GOT3 (cell line): ENCODE data around the gene UBE3A.
"Not testable (repeated sequence)": the region's sequence is repeated elsewhere in the genome, so short reads cannot be mapped to it uniquely, and the experiment has no call there.

Experiments
- DNase-seq: peaks from one replicate; lab custom pipeline; 2025; ENCODE audit warnings: mixed read lengths; lab: John Stamatoyannopoulos, UW

UBE3A gene

DNA sequence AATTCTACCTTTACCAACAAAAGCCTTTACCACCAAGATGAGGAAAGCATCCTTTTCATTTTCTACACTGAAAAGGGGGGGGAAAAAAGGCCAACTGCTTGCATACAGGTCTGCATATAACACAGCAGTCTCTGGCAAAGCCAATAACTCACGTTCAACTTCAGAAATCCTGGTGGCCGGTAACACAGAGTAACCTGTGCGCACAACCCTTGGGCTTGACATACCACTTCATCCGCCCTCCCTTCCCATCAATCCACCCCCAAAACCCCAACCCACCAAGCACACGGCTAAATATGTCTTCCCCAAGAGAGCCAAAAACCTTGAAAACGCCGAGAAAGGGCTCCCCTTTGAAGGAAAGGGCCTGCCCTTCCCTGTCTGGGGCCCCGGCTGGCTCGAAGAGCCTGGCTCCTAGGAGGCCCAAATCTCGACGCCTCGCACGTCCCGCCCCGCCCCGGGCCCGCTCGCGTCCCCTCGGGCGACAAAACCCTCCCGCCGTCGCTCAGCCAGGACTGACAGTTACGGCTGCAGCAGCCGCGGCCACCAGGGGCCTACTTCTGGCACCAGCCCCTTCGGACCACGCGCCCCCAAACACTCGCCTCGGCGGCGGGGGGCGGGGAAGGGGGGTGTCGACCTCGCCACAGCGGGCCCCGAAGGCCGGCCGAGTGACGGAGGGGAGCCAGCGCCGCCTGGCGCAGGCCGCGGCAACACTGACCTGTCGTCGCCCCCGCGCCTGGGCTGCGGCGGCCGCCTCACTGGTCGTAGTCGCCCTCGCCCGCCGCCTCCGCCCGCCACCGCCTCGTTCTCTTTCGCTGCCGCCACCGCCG, 835 bp downstream of the UBE3A start:
- no peak for DNase-seq

DNA sequence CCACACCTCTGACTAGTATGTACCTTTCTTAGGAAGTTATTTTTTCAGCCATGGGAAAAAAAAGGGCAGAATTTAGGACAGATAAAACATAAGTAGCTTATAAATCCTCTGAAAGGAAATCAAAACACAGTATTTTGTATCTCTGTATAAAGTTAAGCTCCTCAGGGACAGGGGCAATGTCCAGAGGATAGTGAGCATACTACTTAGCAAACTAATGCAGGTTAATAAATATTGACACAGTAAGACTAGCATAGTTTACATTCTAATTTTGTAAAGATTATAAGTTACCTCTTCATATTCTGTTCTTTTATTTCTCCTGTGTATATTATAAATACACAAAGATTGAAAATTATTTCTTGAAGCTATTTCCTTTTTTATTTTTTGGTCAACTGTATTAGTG, 2.1 kb downstream of the UBE3A start:
- no peak for DNase-seq

DNA sequence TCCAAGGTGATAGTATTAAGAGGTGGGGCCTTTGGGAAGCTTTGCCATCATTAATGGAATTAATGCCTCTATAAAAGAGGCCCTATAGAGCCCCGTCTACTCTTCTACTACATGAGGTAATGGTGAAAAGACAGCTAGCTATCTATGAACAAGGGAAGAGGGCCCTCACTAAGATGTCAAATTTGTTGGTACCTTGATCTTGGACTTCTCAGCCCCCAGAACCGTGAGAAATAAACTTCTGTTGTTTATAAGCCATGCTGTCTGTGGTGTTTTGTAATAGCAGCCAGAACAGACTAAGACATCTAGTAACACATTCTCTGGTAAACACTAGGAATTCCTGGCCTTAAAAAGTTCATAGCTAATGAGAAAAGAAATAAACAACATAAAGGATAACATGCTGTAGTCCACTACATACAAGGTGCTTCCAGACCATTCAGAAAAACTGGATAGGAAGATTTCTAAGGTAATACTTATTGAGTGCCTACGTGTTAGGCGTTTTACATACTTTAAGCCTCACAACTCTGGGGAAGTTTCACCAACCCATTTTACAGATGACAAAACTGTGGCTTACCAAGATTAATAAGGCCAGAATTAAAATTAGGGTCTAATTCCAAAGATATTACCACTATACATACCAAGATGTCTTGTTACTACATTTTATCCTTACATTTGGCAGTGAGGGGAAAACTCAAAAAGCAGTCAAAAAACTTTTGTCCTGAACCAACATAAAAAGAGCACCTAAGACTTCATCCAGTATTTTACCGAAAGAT, 3.2 kb downstream of the UBE3A start:
- no peak for DNase-seq

DNA sequence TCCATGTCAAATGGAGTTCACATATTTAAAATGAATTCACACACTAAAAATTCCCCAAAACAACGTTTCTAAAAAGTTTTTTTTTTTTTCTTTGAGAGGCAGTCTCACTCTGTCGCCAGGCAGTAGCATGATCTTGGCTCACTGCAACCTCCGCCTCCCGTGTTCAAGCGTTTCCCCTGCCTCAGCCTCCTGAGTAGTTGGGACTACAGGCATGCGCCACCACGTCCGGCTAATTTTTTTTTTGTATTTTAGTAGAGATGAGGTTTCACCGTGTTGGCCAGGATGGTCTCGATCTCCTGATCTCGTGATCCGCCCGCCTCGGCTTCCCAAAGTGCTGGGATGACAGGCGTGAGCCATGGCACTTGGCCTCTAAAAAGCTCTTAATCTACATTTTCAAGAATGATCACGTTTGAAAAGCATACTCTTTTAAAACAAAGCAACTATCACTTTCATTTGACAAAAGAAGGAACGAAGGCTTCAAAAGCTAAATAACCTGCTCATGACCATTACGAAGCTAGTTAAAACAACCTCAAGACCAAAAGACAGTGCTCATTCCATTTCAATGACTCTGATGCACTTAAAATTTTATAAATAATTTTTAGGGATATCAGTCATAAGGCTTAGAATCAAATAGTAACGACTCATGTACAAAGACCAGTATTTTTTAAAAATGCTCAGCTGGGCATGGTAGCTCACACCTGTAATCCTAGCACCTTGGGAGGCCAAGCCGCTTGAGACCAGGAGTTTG, 5.5 kb downstream of the UBE3A start:
- no peak for DNase-seq

DNA sequence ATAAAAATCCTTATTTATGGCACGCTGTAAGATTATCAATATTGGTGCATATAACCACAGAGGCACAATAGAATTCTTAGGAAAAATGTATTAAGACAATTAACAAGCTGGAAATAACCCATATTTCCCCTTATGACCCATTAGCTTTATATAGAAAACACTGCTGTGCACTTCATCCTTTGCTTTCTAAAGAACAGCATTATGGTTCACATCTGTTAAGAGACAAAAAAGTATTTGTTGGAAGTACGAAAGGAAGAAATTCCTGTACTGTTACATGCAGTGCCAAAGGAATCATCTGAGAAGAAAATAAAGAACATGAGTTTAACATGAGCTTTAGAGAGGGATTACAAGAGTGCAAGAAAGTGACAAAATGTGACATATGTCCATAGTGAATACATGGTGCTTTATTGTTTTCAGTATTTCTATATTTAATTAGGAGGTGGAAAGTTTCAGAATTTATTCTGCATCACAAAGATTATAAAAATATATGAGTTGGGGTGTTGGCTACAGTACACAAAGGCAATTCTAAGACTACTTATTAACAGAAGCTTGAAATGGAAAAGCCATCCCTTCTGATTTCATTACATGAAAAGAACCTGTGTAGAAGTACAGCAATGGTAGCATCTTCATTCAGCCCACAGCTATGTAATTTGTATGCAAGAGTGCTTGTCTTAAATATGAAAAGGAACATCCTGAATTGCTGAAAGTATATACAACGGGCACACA, 6.8 kb downstream of the UBE3A start:
- no peak for DNase-seq

DNA sequence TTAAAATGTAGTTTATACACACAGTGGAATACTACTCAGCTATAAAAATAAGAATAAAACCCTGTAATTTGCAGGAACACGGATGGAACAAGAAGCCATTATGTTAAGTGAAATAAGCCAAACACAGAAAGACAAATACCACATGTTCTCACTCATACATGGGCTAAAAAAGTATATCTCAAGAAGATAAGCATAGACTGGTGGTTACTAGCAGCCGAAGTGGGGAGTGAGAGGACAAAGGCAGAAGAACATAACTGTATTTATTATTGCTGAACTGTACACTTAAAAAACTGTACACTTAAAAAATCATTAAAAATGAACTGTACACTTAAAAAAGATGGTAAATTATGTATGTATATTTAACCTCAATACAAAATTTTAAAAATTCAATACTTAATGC, 11.0 kb downstream of the UBE3A start:
- no peak for DNase-seq

DNA sequence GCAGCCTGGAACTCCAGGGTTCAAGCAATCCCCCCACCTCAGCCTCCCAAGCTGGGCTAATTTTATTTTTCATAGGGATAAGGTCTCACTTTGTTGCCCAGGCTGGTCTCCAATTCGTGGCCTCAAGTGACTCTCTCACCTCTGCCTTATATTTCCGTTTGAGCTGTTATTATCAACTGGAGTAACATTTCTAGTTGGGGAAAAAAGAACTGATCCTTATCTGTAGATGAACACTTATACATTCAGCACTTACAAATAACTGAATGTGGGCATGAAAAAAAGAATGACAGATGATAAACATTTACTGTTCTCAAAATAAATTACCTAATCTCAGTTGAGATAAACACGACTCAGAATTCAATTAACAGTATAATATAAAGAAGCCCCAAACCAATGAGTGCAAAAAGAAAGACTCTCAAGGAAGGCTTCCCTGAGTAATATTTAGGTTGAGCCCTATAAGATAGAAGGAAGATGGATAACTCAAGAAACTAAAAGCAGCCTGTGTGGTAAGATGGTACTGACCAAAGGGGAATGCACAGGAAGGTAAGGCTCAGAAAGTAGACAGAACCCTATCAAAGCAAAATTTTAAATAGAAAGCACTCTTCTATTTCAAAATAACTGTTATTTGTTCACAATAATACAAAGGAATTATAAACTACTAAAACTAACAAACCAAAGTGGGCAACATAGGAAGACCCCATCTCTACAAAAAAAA, 11.8 kb downstream of the UBE3A start:
- no peak for DNase-seq

DNA sequence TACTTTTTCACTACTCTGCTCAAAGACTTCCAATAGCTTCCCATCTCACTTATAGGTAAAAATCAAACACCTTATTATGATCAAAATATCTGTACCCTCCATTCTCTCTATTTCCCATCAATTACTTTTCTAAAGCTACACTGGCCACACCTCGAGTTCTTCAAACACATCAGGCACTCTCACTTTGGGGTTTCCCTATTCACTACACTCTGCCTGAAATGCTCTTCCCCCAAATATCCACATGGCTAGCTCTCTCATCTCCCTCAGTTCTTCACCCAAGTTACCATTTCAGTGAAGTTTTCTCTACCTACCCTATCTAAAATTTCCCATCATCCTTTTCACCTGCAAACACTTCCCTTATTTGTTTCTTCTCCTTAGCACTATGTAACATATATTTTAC, 14.8 kb downstream of the UBE3A start:
- DNase-seq = no peak

DNA sequence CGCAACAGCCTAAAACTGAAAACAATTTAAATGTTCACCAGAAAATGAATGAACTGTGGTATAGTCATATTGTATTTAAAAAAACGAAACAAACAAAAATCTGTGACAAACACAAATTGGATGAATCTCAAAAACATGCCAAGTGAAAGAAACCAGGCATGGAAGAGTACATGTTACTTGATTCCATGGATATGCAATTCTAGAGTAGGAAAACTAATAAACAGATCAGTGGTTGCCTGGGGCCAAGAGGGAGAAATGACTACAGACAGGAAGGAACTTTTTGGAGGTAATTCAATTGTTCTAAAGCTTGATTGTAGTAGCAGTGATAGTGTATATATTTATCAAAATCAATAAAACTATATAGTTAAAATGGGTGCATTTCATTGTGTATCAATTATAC, 16.8 kb downstream of the UBE3A start:
- DNase-seq = no peak

DNA sequence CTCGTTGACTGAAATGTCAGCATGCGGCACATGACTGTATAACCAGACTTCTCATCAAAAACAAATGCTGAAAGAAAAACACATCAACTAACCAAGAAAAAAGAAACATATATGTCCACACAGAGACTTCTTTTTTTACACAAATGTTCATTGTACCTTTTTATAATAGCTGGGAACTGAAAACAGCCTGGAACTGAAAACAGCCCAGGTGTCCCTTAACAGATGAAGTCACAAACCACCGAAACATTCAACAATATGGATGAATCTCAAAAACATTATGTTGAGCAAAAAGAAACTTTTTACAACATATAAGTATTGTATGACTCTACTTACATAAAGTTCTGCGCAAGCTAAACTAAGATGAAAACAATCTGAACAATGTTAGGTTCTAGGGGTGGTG, 20.6 kb downstream of the UBE3A start:
- DNase-seq = no peak

DNA sequence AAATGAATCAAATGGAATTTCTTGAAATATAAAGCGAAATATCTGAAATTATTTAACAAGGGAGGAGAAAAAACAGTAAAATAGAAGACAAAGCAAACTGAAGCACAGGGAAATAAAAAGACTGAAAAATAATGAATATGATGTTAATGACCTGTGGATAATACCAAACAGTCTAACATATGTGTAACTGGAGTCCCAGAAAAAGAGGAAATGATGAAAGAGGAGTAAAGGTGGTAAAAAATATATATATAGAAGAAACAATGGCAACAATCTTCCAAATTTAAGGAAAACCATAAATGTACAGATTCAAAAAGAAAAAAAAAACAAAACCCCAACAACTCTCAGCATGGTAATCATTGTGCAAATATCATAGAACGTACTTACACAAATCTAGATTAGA, 21.2 kb downstream of the UBE3A start:
- DNase-seq = no peak

DNA sequence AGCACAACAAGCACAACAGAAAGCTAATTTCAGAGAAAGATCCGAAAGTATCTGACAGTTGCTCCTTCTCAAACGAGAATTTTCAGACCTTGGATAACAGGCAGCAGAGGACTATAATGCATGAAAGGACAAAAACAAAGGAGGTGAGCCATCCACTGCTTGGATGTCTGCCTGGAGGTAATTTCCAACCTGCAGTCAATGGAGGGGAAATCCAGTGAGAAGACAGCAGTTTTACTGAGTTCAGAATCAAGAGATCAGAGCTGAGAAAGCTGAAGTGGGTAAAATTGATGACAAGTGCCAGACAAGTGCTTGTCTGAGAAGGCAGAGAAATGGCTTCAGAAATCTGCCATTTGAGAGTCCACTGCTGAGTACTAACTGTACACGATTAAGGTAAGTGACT, 22.1 kb downstream of the UBE3A start:
- no peak for DNase-seq

DNA sequence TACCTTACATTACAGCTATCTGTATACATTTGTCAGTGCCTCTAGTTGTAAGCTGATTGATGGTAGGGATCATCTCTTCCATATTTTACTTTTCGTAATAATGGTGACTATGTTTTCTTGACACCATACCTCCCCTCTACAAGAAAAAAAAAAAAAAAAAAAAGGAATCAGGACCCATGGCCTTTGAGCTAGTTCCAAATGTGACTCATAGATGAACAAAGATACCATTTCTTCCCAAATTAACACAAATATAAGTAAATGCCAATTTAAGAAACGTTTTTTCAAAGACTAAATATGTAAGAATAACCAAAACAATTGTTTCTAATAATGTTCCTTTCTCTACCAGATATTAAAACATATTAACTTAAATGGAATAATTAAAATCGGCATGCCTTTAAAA, 23.1 kb downstream of the UBE3A start:
- DNase-seq = no peak

DNA sequence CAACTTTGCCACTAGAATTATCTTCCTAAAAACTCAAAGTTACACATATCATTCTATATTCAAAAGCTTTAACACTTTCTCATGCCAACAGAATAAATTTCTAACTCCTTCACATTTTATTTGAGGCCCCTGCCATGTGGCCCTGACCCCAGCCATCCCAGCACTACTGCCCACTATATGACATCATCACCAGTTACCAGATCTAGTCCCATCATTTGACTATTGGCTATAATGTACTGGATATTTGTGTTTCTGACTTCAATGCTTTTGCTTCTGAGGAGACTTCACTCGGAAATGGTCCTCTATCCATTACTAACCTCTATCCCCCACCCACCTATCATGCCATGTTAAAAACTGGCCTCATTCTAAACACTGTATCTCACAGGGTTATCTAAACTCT, 23.6 kb downstream of the UBE3A start:
- DNase-seq = no peak

DNA sequence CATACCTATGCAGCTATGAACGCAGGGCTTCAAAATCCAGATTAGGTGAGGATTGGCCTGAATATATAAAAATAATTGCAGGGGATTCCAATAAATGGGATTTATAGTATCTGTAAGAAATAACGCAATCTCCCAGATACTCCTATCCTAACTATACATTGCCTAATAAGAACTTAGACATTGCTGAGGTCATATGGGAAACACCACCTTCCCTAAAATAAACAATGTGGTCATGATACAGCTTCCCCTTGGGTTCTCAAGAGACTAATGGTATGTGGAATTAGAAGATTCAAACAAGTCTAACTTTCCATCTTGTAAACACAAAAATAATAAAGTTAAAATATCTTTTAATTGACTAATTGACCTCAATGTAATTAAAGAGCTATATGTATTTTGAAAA, 28.2 kb downstream of the UBE3A start:
- DNase-seq = no peak

DNA sequence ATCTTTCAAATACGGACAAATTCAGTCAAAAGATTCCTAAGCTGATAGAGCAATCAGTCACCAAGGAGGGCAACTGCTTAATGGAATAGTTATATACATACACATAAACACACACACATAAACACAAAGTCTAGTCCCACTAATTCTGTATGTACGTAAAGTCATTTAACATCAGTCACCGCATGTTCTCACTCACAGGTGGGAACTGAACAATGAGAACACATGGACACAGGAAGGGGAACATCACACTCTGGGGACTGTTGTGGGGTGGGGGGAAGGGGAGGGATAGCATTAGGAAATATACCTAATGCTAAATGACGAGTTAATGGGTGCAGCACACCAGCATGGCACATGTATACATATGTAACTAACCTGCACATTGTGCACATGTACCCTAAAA, 29.1 kb downstream of the UBE3A start:
- DNase-seq = not testable (repeated sequence)

DNA sequence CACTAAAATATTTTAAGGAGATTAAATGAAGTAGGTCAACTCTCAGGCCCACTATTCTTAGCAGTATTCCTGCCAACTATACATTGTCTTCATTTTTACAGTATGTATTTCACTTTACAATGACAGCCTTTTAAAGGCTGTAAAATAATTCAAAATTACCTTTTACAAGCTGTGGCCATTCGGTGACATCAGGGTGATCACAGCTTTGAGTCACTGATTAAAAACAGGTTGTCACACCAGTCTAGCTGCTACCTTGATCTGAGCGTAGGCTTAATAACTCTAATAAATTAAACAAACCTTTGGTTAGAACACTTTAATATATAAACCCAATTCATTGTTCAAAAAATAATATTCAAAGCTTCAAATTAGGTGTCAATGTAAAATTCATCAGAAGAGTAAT, 29.9 kb downstream of the UBE3A start:
- DNase-seq = no peak

DNA sequence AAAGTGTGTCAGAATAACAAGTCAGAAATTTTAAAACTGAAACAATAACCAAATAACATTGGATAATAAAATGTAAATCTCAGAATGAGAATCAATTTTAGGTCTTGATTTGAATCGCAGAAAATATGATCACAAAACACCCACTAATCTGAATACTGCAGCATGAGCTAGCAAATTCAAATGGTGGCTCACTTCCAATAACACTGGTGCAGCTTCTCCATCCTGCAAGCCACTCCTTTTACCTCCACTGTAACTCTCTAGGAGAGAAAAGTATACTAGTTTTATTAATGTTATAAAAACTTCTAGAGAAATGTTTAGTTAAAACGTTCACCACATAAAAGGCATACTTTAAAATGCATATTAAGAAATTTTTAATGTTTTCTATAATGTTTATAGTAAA, 30.4 kb downstream of the UBE3A start:
- DNase-seq = no peak

DNA sequence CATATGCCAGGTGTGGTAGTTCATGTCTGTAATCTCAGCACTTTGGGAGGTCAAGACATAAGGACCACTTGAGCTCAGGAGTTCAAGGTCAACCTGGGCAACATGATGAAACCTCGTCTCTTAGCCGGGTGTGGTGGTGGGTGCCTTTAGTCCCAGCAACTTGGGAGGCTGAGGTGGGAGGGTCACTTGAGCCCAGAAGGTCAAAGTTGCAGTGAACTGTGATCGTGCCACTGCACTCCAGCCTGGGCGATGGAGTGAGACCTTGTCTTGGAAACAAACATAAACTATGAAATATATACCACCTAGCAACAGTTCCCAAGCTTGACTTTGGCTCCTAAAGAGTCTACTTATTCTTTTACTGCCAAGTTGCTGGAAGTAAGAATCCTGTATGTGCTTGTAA, 30.9 kb downstream of the UBE3A start:
- DNase-seq = no peak

DNA sequence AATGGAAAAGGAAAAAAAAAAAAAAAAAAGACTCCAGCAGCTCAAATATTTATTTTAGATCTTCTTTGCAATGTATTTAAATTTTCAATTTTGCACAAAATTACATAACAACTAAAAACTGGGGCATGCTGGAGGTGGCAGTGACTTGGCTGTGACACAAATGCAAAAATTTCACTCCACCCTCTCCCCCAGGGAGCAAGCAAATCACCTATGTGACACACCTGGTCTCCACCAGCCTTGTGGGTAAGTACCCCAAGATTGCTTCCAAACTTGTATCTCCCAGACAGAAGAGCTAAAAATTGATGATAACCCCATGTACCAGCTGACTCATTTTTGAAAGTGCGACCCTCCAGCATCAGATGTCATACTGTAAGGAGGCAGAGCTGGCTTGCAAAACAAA, 32.0 kb downstream of the UBE3A start:
- DNase-seq = no peak

DNA sequence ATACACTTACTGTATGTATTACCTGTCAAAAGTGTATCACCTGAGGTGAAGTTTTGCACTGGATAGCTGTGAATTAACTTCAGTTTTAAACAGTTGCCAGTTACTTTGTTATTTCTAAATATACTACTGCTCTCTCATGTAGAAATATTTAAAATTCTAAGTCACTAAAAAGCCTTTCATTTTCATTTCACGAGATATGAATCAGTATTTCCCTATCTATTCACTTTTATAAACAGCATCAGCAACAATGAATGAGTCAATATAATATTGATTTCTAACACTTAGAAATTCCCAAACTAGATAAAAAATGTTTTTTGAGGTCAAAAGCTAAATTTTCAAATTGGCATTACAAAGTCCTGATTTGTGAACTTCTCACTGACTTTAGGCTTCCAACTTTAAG, 32.6 kb downstream of the UBE3A start:
- DNase-seq = no peak

DNA sequence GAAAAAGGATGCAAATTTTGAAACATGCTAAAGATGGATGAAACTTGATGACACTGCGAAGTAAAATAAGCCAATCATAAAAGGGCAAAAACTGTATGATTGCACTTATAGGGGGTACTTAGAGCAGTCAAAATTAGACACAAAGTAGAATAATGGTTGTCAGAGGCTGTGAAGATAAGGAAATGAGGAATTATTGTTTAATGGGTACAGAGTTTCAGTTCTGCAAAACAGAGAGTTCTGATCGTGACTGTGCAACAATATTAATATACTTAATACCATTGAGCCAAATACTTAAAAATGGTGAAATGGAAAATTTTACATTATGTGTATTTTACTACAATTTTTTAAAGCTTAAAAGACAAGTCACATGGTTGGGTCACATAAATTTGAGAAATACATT, 35.1 kb downstream of the UBE3A start:
- no peak for DNase-seq
